ENCODE data around the gene CDKN3.
"Not testable (repeated sequence)": the region's sequence is repeated elsewhere in the genome, so short reads cannot be mapped to it uniquely, and the experiment has no call there.

CDKN3 gene

DNA sequence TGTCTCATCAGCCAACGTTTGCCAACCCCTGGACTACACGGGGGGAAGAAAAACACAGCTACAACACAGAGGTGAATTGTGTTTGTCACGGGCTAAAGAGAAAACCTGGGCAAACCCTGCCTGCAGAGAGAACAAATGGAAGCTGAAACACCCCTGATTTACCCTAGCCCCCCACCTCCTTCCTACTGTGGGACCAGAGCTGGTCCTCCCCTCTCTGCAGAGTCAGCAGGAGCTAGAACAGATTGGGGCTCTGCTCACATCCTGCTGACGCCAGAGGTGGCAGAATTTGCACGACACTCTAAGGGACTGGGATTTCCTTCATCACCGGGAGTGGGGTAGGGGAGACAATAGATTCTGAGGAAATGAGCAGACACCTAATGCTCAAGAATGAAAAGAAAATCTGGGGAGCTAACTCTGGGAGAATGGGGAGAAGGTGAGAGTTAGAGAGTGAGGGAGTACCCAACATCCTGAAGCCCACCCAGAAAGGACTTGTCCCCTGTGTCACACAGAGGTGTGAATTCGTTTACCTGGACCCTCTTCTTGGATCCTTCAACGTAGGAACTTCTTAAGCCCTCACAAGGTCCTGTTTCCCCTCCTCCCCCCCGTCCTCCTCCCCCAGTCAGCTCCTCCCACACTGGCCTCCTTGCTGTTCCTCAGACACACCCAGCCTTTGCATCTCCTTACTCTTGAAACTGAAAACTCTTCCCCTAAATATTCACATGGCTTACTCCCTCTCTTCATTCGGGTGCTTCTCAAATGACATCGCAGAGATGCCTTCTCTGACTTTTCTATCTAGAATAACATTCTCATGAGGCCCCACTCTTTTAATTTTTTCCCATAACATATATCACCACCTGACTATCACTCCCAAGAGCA is 26.2 kb upstream of the CDKN3 start:
- DNase-seq: no peak

DNA sequence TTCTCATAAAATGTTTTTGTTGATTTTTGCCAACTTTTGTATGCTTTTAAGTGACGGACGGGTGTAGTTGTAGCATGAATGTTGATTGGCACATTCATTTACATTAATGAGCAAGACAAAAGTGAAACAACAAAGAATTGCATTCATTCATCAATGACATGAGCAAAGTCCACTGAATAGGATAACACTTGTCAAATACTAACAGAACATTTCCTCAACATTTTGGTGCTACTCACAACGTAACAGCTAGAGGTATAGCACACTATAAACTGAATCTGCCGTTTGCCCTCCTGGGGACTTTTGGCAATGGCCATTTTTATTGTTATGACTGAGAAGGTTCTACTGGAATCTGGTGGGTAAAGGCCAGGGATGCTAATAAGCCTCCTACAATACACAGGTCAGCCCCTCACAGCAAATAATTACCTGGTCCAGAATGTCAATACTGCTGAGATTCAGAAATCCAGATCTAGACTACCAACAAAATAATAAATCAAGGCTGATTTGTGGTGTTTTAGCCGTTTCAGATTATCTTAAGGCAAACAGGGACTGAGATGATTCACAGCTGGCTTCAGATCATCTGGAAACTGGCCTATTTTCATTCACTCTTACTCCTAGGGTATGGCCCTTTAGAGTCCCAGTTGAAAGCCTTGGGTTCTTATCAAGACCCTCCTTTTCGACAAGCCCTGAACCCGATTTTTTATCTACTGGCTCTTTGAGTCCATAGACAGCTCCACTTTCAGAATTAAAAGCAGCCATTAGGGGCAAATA is 22.5 kb upstream of the CDKN3 start:
- no peak for DNase-seq

DNA sequence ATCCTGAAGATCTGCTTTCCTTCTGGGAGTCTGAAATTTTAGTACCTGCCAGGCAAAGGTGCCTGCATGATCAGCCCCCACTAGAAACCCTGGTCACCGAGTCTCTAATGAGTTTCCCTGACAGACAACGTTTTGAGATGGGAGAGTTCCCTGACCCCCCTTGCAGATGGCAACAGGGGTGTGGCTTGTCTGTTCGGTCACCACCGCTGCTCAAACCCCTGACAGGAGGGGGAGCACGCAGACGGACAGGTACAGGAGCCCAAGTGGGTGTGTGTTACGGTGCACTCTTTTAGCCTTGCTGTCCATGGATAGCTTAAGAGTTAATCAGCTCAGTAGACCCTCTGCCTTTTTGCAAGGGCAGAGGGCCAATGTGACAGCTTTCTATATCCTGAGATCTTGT is 19.3 kb upstream of the CDKN3 start:
- no peak for DNase-seq

- not testable (repeated sequence) for DNase-seq
Measured at GRCh38 chr14:54378893-54379292, 17.9 kb upstream of the CDKN3 start.

GRCh38 chr14:54380558-54380957 is 16.2 kb upstream of the CDKN3 start:
- DNase-seq: not testable (repeated sequence)

GRCh38 chr14:54381821-54382220 is 15.0 kb upstream of the CDKN3 start:
- DNase-seq: no peak

DNA sequence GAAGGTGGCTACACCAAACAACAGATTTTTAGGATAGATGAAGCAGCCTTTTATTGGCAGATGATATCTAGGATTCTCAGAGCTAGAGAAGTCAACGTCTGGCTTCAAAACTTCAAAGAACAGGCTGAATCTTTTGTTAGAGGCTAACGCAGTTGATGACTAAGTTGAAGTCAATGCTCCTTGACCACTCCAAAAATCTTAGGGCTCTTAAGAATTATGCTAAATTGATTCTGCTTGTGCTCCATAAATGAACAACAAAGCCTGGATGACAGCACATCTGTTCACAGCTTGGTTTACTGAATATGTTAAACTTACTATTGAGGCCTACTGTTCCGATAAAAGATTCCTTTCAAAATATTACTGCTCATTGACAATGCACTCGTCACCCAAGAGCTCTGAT is 13.0 kb upstream of the CDKN3 start:
- no peak for DNase-seq

GRCh38 chr14:54385556-54385955 is 11.3 kb upstream of the CDKN3 start:
- no peak for DNase-seq

DNA sequence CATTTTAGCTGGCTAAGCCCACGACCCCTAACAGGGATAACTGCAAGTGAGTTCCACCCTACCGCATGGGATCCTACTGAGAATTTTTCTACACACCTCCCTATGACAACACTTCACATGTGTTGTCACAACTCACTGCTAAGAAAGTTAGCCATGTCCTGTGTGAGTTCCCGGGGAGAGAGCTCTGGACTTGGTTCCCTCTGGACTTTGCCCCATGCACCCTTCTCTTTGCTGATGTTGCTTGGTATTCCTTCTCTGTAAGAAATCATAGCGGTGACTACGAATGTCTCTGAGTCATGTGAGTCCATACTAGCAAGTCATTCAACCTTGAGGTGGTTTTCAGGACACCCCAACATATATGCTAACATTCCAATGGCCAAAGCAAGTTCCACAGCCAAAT is 9.5 kb upstream of the CDKN3 start:
- DNase-seq: no peak

GRCh38 chr14:54392131-54392859 is 4.5 kb upstream of the CDKN3 start:
- DNase-seq: no peak

- DNase-seq: not testable (repeated sequence)
Measured at GRCh38 chr14:54392986-54393884, 3.6 kb upstream of the CDKN3 start.

DNA sequence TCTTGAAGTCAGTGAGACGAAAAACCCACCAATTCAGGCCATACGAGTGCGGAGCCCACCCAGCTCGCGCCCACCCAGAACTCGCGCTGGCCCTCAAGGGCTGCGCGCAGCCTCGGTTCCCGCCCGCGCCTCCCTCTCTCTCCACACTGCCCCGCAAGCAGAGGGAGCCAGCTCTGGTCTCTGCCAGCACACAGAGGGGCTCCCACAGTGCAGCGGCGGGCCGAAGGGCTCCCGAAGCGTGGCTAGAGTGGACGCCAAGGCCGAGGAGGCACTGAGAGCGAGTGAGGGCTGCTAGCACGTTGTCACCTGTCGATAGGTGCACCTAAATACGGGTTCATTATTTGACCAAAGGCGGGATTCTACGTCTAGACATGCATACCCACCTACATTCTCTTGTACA is 2.2 kb upstream of the CDKN3 start:
- DNase-seq: no peak

DNA sequence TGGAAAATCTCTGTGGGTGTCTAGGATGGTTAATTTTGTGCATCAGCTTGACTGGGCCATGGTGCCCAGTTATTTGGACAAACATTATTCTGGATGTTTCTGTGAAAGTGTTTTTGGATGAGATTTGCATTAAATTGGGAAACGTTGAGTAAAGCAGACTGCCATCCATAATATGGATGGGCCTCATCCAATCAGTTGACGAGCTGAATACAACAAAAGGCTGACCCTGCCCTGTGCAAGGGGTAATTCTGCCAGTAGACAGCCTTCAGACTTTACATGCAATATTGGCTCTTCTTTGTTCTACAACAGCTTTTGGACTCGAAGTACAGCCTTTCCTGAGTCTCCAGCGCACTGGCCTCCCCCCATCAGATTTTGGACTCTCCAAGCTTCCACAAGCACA is 1.5 kb upstream of the CDKN3 start:
- no peak for DNase-seq

- no peak for DNase-seq
Measured at GRCh38 chr14:54395716-54396115, 1.1 kb upstream of the CDKN3 start.

GRCh38 chr14:54396183-54396492 is 669 bp upstream of the CDKN3 start:
- no peak for DNase-seq

GRCh38 chr14:54399560-54399959 is 2.8 kb downstream of the CDKN3 start:
- no peak for DNase-seq

DNA sequence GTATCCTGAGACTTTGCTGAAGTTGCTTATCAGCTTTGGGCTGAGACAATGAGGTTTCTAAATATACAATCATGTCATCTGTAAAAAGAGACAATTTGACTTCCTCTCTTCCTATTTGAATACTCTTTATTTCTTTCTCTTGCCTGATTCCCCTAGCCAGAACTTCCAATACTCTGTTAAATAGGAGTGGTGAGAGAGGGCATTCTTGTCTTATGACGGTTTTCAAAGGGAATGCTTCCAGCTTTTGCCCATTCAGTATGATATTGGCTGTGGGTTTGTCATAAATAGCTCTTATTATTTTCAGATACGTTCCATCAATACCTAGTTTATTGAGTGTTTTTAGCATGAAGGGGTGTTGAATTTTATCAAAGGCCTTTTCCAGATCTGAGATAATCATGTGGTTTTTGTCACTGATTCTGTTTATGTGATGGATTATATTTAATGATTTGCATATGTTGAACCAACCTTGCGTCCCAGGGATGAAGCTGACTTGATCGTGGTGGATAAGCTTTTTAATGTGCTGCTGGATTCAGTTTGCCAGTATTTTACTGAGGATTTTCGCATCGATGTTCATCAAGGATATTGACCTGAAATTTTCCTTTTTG is 6.7 kb downstream of the CDKN3 start:
- DNase-seq: not testable (repeated sequence)

GRCh38 chr14:54410215-54410614 is 13.4 kb downstream of the CDKN3 start:
- DNase-seq: no peak

DNA sequence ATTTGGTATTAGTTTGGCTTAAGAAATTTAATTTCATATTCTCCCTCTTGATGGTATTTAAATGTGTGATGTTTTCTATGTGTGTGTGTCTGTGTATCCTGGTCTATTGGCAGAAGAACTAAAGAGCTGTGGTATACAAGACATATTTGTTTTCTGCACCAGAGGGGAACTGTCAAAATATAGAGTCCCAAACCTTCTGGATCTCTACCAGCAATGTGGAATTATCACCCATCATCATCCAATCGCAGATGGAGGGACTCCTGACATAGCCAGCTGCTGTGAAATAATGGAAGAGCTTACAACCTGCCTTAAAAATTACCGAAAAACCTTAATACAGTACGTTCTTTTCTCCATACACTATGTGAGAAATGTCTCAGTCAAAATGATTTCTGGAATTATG is 14.6 kb downstream of the CDKN3 start:
- no peak for DNase-seq

DNA sequence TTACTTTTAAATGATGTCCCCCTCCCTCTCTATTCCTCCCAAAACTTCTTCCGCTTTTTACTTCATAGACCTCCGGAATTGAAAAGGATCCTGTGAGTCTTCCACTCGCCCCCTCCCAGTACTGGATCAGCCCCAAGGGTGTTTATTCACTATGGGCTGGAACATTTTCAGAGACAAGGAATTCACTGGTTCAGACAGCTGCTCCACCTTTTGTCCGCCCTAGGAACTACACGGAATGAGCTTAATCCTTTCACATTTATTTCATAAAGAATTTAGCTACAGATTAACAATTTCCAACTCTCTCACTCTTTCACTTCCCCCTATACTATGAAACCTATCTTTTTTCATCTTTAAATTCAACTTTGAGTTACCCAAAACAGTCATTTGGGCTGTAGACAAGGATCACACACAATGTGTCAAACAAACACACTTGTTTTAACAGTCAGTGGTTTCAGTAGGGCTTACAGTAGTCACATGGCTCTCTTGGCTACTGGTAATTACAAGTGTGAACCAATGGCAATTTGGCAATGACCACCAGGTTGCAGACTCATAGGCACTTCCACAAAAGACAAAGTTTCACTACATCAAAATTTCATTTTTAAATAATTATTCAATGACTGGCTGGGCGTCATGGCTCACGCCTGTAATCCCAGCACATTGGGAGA is 23.8 kb downstream of the CDKN3 start:
- no peak for DNase-seq

DNA sequence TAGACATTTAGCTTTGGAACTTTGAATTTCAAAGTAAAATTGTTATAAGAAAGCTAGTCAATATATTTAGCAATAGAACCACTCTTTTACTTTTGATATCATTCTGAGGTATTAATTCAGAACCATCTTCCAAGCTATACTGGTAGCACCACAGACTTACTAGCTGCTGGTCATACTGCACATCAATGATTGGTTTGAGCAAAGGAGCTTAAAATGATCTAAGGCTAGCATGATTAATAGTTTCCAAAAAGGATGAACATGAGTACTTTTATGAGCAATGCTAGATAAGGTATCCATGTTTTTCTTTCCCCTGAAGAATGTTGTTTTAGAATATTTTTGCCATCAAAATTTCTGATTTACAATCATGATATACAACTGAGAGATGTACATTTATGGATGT is 27.2 kb downstream of the CDKN3 start:
- no peak for DNase-seq

- DNase-seq: no peak
Measured at GRCh38 chr14:54424479-54424901, 27.7 kb downstream of the CDKN3 start.

All from activated CD4-positive, alpha-beta T cell treated with anti-CD3 and anti-CD28 coated beads, Interleukin-2, amount 50 U/mL, for 16 hours (primary cell).